ENCODE measurements around the gene TANC1. TPM values are rescaled to one million over a fixed set of nuclear protein-coding genes. Genes with fewer than 3 reads are reported as not detected.

Gene TANC1
- total RNA-seq, 1 experiment from 2014 or later: 2.5 TPM

GRCh38 chr2:159028776-159029175 is 60.3 kb downstream of the TANC1 start:
- Histone ChIP-seq H2BK120ac (ENCODE audit: low read depth, low read length, poor library complexity, severe bottlenecking) (no peak overlapping the region), H3K9ac (ENCODE audit: extremely low read depth, insufficient read length, low read length) (no peak overlapping the region), H4K5ac (ENCODE audit: insufficient read length, low read depth, low read length) (no peak overlapping the region), H3K18ac (ENCODE audit: insufficient read length, low read depth, low read length) (no peak overlapping the region), H2AFZ (ENCODE audit: low read length) (no peak overlapping the region), H3K4me2 (ENCODE audit: insufficient read depth, insufficient read length, low read length) (no peak overlapping the region), H2BK12ac (ENCODE audit: insufficient read length, low read depth, low read length) (no peak overlapping the region), H3K27ac (ENCODE audit: insufficient read length, low read depth, low read length) (no peak overlapping the region), H4K20me1 (ENCODE audit: control insufficient read depth, insufficient read depth, insufficient read length) (no peaks in the 10 kb centered on the region), H3K79me1 (ENCODE audit: insufficient read depth, low read depth, low read length, poor library complexity, severe bottlenecking) (no peaks in the 10 kb centered on the region), H3K4ac (ENCODE audit: low read depth, low read length) (no peak overlapping the region), H3K23ac (ENCODE audit: insufficient read length, low read depth, low read length) (no peak overlapping the region), H2AK5ac (ENCODE audit: insufficient read length, low read length) (no peak overlapping the region), H3K79me2 (ENCODE audit: insufficient read depth, low read length) (no peaks in the 10 kb centered on the region), H2BK20ac (ENCODE audit: low read depth, low read length, poor library complexity, severe bottlenecking) (no peak overlapping the region), H3K4me1 (ENCODE audit: insufficient read depth, low read length) (peaks cover 6% of the 10 kb centered on the region; the same call in 1 of the 2 replicates), H4K8ac (replicated peaks; ENCODE audit: insufficient read length, low read depth, low read length) (no peak overlapping the region), H4K91ac (ENCODE audit: insufficient read length, low read depth, low read length) (no peak overlapping the region), H3K56ac (ENCODE audit: insufficient read length, low read depth, low read length) (no peak overlapping the region), H3T11ph (ENCODE audit: low read length) (no peak overlapping the region), H3K23me2 (ENCODE audit: insufficient read length, low read depth, low read length, poor library complexity, severe bottlenecking) (no peaks in the 10 kb centered on the region), H2BK5ac (ENCODE audit: insufficient read length, low read length) (no peak overlapping the region), H3K27me3 (ENCODE audit: insufficient read depth, low read length) (no peaks in the 10 kb centered on the region; the same call in 1 of the 2 replicates), H3K14ac (ENCODE audit: insufficient read depth, low read length) (no peak overlapping the region), H3K9me3 (ENCODE audit: control insufficient read depth, low read depth, low read length) (no peaks in the 10 kb centered on the region), H2BK15ac (ENCODE audit: low read depth, low read length) (no peak overlapping the region)
- Mint-ChIP-seq H3K27ac (no peak overlapping the region), H3K27me3 (ENCODE audit: low read depth) (no peaks in the 10 kb centered on the region), H3K4me1 (peaks cover 32 to 38% of the 10 kb centered on the region in 2 experiments), H3K36me3 (ENCODE audit: insufficient read depth in 1 of 3, low read depth in 3 of 3) (no peaks in the 10 kb centered on the region), H3K4me3 (no peak overlapping the region), H3K9me3 (no peaks in the 10 kb centered on the region; a peak in 1 of 5 replicates)
- WGBS (ENCODE audit: extremely low coverage, insufficient read length, low lambda C conversion rate): no CpG with 5 or more reads among the region's 1 CpG
- TF ChIP-seq CTCF (conservative IDR thresholded peaks at IDR 0.05): no peak
- no peak for DNase-seq
